ENCODE measurements around the gene IQCE. TPM values are rescaled to one million over a fixed set of nuclear protein-coding genes. Genes with fewer than 3 reads are reported as not detected.

Gene IQCE
- total RNA-seq, 4 donors from 2014 or later: 27.2 to 187 (median 55.5) TPM

- 86% methylated on average over 16 of the region's 24 CpGs; no CpG with 5 or more reads in 1 of the 2 donors for whole genome bisulfite sequencing, 2 donors (ENCODE audit: low coverage in 1 of 2)
- DNase-seq: no peak
- in situ Hi-C loops (cut with MboI; ENCODE audit: low pct_ligation_motif_present in 1 of 4, low pct_unique_long_range_greater_than_20kb in 1 of 4, low sequenced_read_pairs in 3 of 4) (no loop called here), intact Hi-C loops (cut with DNase I; ENCODE audit: low total_unique reads) (no loop called here)
- TF ChIP-seq POLR2A (IDR thresholded peaks at IDR 0.05) (no peak), EP300 (IDR thresholded peaks at IDR 0.05; ENCODE audit: low read depth) (no peak), CTCF (IDR thresholded peaks at IDR 0.05) (no peak)
- H3K27ac ChIP-seq: peak overlapping the region in 3 of 4 donors; percentile 2 to 72 (median 64)
- no peaks in the 10 kb centered on the region for H3K36me3 ChIP-seq
- no peaks in the 10 kb centered on the region for H3K27me3 ChIP-seq
- no peaks in the 10 kb centered on the region for H3K9me3 ChIP-seq
- peaks cover 21 to 57% (median 36%) of the 10 kb centered on the region in 4 donors for H3K4me1 ChIP-seq
- H3K4me3 ChIP-seq: no peak overlapping the region
Observed at GRCh38 chr7:2639181-2639681, 80.5 kb downstream of the IQCE start.

DNA sequence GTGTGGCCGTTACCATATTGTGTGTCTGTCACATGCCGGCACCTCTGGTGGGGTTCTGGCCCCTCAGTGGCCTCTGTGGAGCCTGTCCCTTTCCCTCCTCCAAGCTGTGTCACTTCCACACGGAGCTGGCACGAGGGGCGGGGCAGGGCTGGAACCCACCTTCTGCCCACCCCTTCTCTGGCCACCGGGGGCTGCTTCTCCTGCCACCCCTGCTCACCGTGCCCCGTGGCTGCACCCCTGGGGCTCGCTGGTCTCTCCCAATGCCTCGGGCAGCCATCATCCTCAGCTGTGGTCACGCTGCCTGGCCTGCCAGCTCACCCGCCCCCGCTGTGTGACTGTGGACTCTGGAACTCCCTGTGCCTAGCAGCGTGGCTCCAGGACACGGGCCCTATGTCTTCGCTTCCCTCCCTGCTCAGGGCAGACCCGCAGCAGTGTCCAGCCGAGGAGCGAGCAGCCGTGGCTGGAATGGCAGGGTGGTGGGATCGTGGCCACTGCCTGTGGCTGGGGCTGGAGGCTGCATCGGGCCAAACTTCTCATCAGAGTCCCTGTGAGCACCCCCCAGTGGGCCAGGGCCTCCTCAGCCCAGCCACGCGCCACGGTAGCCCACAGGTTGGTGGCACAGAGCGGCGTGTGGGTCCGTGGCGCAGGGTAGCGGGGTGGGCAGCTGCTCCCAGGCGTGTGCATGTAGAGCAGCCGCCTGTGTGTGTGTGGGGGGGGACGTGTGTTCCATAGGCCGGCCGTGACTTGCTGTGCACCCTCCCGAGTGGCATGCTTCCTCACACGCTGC lies 81.1 kb downstream of the IQCE start:
- H3K27ac ChIP-seq: peak overlapping the region; percentile 3 to 82 (median 72)
- intact Hi-C loops (cut with DNase I; ENCODE audit: low total_unique reads) (no loop called here), in situ Hi-C loops (cut with MboI; ENCODE audit: low pct_ligation_motif_present in 1 of 4, low pct_unique_long_range_greater_than_20kb in 1 of 4, low sequenced_read_pairs in 3 of 4) (no loop called here)
- DNase-seq: no peak
- peak in 1 of 5 experiments; percentile 21 for TF ChIP-seq CTCF (IDR thresholded peaks at IDR 0.05)
- no peak for TF ChIP-seq POLR2A (IDR thresholded peaks at IDR 0.05)
- H3K36me3 ChIP-seq: no peaks in the 10 kb centered on the region
- peaks cover 18 to 57% (median 37%) of the 10 kb centered on the region in 4 donors for H3K4me1 ChIP-seq
- H3K4me3 ChIP-seq: no peak overlapping the region
- H3K27me3 ChIP-seq: no peaks in the 10 kb centered on the region
- 83% methylated on average over 37 of the region's 37 CpGs; no CpG with 5 or more reads in 1 of the 2 donors for WGBS, 2 donors (ENCODE audit: low coverage in 1 of 2)
- H3K9me3 ChIP-seq: no peaks in the 10 kb centered on the region

- no peak for DNase-seq
- H3K4me3 ChIP-seq: no peak overlapping the region
- H3K27ac ChIP-seq: peak overlapping the region; percentile 72 to 82 (median 72)
- TF ChIP-seq EP300 (IDR thresholded peaks at IDR 0.05; ENCODE audit: low read depth): no peak
- TF ChIP-seq POLR2A (IDR thresholded peaks at IDR 0.05): no peak
- no peak for TF ChIP-seq CTCF (IDR thresholded peaks at IDR 0.05)
- no peak for TF ChIP-seq POLR2AphosphoS5 (IDR thresholded peaks at IDR 0.05)
- no peaks in the 10 kb centered on the region for H3K36me3 ChIP-seq
- intact Hi-C loops (cut with DNase I; ENCODE audit: low total_unique reads) (no loop called here), in situ Hi-C loops (cut with MboI; ENCODE audit: low pct_ligation_motif_present in 1 of 4, low pct_unique_long_range_greater_than_20kb in 1 of 4, low sequenced_read_pairs in 3 of 4) (no loop called here)
- H3K9me3 ChIP-seq: no peaks in the 10 kb centered on the region
- H3K4me1 ChIP-seq: peaks cover 18 to 57% (median 38%) of the 10 kb centered on the region in 4 donors
- H3K27me3 ChIP-seq: no peaks in the 10 kb centered on the region
- WGBS, 2 donors (ENCODE audit: low coverage in 1 of 2): 69% methylated on average over 12 of the region's 12 CpGs; no CpG with 5 or more reads in 1 of the 2 donors
Observed at GRCh38 chr7:2640482-2640830, 81.7 kb downstream of the IQCE start.

DNA sequence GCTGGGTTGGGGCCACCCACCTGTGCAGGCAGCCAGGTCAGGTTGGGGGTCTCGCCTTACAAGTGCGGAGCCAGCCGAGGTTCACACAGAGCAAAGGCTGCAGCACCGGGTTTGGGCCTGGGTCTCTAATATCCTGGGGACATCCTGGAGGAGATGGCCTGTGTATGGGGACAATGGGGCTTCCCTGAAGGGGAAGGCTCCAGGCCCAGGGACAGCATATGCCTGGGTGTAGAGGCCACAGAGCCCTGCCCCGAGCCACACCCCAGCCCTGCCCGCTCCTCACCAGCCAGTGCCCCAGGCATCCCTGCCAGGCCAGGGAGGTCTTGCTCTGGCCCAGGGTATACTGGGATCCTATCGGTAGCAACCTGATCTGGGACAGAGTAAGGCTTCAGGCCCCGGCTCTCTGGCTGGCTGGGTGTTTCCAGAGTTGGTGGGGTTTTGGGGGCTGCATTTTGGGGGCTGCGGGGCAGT lies 82.1 kb downstream of the IQCE start:
- H3K4me3 ChIP-seq: peak overlapping the region in 1 of 4 donors; percentile 21
- no peaks in the 10 kb centered on the region for H3K9me3 ChIP-seq
- DNase-seq: no peak
- in situ Hi-C loops (cut with MboI; ENCODE audit: low pct_ligation_motif_present in 1 of 4, low pct_unique_long_range_greater_than_20kb in 1 of 4, low sequenced_read_pairs in 3 of 4): no loop called here
- H3K27me3 ChIP-seq: no peaks in the 10 kb centered on the region
- WGBS, 2 donors (ENCODE audit: low coverage in 1 of 2): 100% methylated on average over 2 of the region's 9 CpGs; no CpG with 5 or more reads in 1 of the 2 donors
- no peaks in the 10 kb centered on the region for H3K36me3 ChIP-seq
- H3K27ac ChIP-seq: peak overlapping the region; percentile 72 to 82 (median 72)
- intact Hi-C loops (cut with DNase I; ENCODE audit: low total_unique reads): no loop called here
- H3K4me1 ChIP-seq: peaks cover 18 to 57% (median 38%) of the 10 kb centered on the region in 4 donors
- TF ChIP-seq POLR2A (IDR thresholded peaks at IDR 0.05) (no peak), POLR2AphosphoS5 (IDR thresholded peaks at IDR 0.05) (no peak), EP300 (IDR thresholded peaks at IDR 0.05; ENCODE audit: low read depth) (no peak), CTCF (IDR thresholded peaks at IDR 0.05) (no peak)
